ENCODE results near the gene PTPRK. TPM values are rescaled to one million over a fixed set of nuclear protein-coding genes. Genes with fewer than 3 reads are reported as not detected.

PTPRK gene
- total and polyA plus RNA-seq, 2 of the 13 experiments (the other 11 are each of a cell fraction or from before 2014, with no cell fraction given): 43.6 to 98.3 TPM

GRCh38 chr6:128520436-128521281 is at the start of gene PTPRK (continued):
- TF ChIP-seq MTERF4 (CRISPR knock-in tag; IDR thresholded peaks at IDR 0.05) (no peak), ZNF549 (CRISPR knock-in tag; IDR thresholded peaks at IDR 0.05) (no peak), ZNF33A (CRISPR knock-in tag; IDR thresholded peaks at IDR 0.05; ENCODE audit: borderline replicate concordance) (no peak), TOPORS (CRISPR knock-in tag; IDR thresholded peaks at IDR 0.05) (no peak; the same call in 1 of the 2 replicates), ZNF18 (CRISPR knock-in tag; IDR thresholded peaks at IDR 0.05; ENCODE audit: insufficient replicate concordance) (peak; percentile 60), RFX1 (IDR thresholded peaks at IDR 0.05) (no peak), TMF1 (CRISPR knock-in tag; IDR thresholded peaks at IDR 0.05; ENCODE audit: low read depth) (peak; percentile 77; the same call in 1 of the 2 replicates), IKZF1 (IDR thresholded peaks at IDR 0.05) (no peak), PHB2 (IDR thresholded peaks at IDR 0.05; ENCODE audit: partially characterized antibody) (no peak), KDM5A (IDR thresholded peaks at IDR 0.05; ENCODE audit: borderline replicate concordance, low read length) (peak; percentile 17; the same call in 1 of the 2 replicates), POGK (CRISPR knock-in tag; conservative IDR thresholded peaks at IDR 0.05) (0 out of 2 replicates have a peak, but pooled peaks have one; percentile 17), REXO4 (CRISPR knock-in tag; IDR thresholded peaks at IDR 0.05; ENCODE audit: borderline replicate concordance) (no peak), ZNF264 (CRISPR knock-in tag; IDR thresholded peaks at IDR 0.05) (0 out of 2 replicates have a peak, but pooled peaks have one; percentile 16), ZNF274 (CRISPR knock-in tag; IDR thresholded peaks at IDR 0.05) (peak; percentile 80), SOX13 (IDR thresholded peaks at IDR 0.05) (no peak), SOX13 (CRISPR knock-in tag; conservative IDR thresholded peaks at IDR 0.05 in 1 of 2, IDR thresholded peaks at IDR 0.05 in 1 of 2) (peak in 1 of 2 experiments; percentile 46; a peak in 2 of 4 replicates), ZSCAN9 (CRISPR knock-in tag; IDR thresholded peaks at IDR 0.05; ENCODE audit: borderline replicate concordance) (peak; percentile 91; the same call in 1 of the 2 replicates), RXRB (CRISPR knock-in tag; IDR thresholded peaks at IDR 0.05; ENCODE audit: borderline replicate concordance) (peak; percentile 39; the same call in 1 of the 2 replicates), HOXD1 (CRISPR knock-in tag; IDR thresholded peaks at IDR 0.05) (no peak; the same call in 1 of the 2 replicates), ZSCAN25 (CRISPR knock-in tag; IDR thresholded peaks at IDR 0.05) (no peak; the same call in 1 of the 2 replicates), NFATC3 (CRISPR knock-in tag; IDR thresholded peaks at IDR 0.05) (peak; percentile 13; the same call in 1 of the 2 replicates), ZNF703 (CRISPR knock-in tag; IDR thresholded peaks at IDR 0.05; ENCODE audit: borderline replicate concordance) (no peak; the same call in 1 of the 2 replicates), HMGA1 (CRISPR knock-in tag; conservative IDR thresholded peaks at IDR 0.05) (no peak), TFDP2 (CRISPR knock-in tag; IDR thresholded peaks at IDR 0.05) (peak; percentile 66), ZNF562 (CRISPR knock-in tag; IDR thresholded peaks at IDR 0.05; ENCODE audit: borderline replicate concordance) (no peak)

Measured in HepG2 (cell line).